ENCODE data around the gene KCNG2. TPM values are rescaled to one million over a fixed set of nuclear protein-coding genes. Genes with fewer than 3 reads are reported as not detected.

Gene KCNG2
- total RNA-seq, 1 donor from 2014 or later: not detected

DNA sequence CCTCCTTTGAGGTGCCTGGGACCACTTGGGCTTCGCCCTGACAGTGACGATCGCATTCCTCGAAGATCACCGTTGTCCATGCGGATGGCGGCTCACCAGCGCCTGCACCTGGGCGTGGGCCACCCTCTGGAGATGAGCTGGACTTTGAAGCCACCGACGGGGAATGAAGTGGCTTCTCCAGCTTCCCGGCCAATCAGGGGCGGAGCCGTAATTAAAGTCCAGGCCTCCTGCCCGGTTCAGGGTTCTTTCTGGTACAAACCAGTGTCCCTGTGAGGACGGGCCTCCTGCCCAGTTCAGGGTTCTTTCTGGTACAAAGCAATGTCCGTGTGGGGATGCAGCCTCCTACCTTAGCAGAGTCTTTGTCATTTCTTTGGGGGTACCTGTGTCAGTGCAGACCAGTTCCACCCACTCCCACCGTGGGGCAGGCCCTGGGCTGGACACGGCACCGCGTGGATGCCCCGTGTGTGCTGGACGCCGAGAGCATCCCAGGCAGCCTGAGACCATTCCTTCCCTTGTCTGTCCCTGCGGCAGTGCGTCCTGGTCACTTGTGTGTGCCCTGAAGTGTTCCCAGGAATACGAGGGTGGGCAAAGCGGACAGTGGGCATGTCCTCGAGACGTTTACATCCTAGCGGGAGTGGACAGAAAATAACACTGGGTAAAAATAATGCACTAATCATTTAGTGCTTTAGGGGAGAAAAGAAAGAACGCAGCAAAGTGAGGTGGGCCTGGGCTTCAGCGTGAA, 55.0 kb downstream of the KCNG2 start:
- DNase-seq (no peak), ATAC-seq (ENCODE audit: low read depth) (no peak)
- H3K36me3 Mint-ChIP-seq (ENCODE audit: low read depth): no peaks in the 10 kb centered on the region
- ChIA-PET CTCF (no interaction called here), POLR2A (no interaction called here)
- H3K9me3 Mint-ChIP-seq: no peaks in the 10 kb centered on the region
- TF ChIP-seq, protein P1, sequence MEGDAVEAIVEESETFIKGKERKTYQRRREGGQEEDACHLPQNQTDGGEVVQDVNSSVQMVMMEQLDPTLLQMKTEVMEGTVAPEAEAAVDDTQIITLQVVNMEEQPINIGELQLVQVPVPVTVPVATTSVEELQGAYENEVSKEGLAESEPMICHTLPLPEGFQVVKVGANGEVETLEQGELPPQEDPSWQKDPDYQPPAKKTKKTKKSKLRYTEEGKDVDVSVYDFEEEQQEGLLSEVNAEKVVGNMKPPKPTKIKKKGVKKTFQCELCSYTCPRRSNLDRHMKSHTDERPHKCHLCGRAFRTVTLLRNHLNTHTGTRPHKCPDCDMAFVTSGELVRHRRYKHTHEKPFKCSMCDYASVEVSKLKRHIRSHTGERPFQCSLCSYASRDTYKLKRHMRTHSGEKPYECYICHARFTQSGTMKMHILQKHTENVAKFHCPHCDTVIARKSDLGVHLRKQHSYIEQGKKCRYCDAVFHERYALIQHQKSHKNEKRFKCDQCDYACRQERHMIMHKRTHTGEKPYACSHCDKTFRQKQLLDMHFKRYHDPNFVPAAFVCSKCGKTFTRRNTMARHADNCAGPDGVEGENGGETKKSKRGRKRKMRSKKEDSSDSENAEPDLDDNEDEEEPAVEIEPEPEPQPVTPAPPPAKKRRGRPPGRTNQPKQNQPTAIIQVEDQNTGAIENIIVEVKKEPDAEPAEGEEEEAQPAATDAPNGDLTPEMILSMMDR (IDR thresholded peaks at IDR 0.05): no peak
- H3K4me1 Mint-ChIP-seq: peaks cover 30% of the 10 kb centered on the region
- no peaks in the 10 kb centered on the region for H3K27me3 Mint-ChIP-seq
- intact Hi-C loops (cut with micrococcal nuclease): loop anchor here (10.0 kb wide), 1 partner anchor 62 kb away; no protein-coding TSS in a partner anchor
- H3K27ac Mint-ChIP-seq: no peak overlapping the region
- no peak overlapping the region for H3K4me3 Mint-ChIP-seq

DNA sequence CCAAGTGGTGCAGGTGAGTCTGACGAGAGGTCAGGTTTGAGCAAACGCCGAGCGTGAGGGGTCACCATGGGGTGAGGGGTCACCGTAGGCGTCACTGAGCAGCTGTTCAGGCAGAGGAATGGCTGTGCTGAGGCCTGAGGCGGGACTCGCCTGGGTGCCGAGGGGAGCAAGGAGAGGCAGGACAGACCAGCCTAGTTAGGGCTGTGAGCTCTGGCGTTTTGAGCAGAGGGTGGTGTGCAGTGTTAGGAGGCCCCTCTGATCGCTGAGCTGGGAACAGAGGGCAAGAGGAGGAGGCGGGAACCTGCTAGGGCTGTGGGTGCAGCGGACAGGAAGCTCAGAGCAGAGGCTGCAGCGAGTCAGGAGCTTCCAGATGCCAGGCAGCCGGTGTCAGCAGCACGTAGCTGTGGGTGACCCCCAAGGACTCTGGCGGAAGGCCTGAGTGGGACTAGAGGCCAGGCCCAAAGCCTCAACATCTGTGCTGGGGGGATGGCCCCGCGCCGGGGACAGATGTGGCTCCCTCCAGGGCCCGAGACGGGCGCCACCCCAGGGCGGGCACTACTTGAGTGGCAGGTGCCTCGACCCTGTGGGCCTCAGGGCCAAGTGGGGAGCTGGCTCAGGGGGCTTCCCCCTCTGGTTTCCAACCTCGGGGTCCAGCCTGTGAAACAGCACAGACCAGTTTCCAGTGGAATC, 55.7 kb downstream of the KCNG2 start:
- Mint-ChIP-seq H3K27me3 (no peaks in the 10 kb centered on the region), H3K4me1 (peaks cover 30% of the 10 kb centered on the region), H3K9me3 (no peaks in the 10 kb centered on the region), H3K27ac (no peak overlapping the region), H3K36me3 (ENCODE audit: low read depth) (no peaks in the 10 kb centered on the region), H3K4me3 (no peak overlapping the region)
- CTCF ChIA-PET: no interaction called here
- TF ChIP-seq, protein P1 (IDR thresholded peaks at IDR 0.05): no peak
- no peak for ATAC-seq (ENCODE audit: low read depth)
- DNase-seq: no peak
- POLR2A ChIA-PET: no interaction called here
- intact Hi-C loops (cut with micrococcal nuclease): loop anchor here (10.0 kb wide), 1 partner anchor 61 kb away; no protein-coding TSS in a partner anchor

DNA sequence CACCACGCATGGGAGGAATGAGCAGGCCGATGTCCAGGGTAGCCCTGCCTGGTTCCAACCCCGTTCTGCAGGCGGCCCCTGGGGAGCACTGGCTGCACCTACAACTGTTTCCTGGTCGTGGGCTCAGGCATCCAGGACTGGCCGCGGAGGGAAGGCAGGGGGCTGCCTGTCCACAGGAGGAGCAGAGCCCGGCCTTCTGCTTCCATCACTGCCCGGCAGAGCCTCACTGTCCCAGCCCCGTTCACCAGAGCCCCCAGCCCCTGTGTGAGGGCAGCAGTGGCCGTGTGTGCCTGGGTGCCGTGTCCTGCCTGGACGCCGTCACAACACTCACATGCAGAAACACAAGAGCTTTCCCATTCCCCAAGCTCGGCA, 56.2 kb downstream of the KCNG2 start:
- H3K36me3 Mint-ChIP-seq (ENCODE audit: low read depth): no peaks in the 10 kb centered on the region
- ATAC-seq (ENCODE audit: low read depth) (no peak), DNase-seq (no peak)
- peaks cover 30% of the 10 kb centered on the region for H3K4me1 Mint-ChIP-seq
- TF ChIP-seq, protein P1 (IDR thresholded peaks at IDR 0.05): no peak
- CTCF ChIA-PET: no interaction called here
- no peaks in the 10 kb centered on the region for H3K9me3 Mint-ChIP-seq
- H3K27ac Mint-ChIP-seq: no peak overlapping the region
- POLR2A ChIA-PET: no interaction called here
- H3K4me3 Mint-ChIP-seq: no peak overlapping the region
- no peaks in the 10 kb centered on the region for H3K27me3 Mint-ChIP-seq
- intact Hi-C loops (cut with micrococcal nuclease): loop anchor here (10.0 kb wide), 1 partner anchor 61 kb away; no protein-coding TSS in a partner anchor

DNA sequence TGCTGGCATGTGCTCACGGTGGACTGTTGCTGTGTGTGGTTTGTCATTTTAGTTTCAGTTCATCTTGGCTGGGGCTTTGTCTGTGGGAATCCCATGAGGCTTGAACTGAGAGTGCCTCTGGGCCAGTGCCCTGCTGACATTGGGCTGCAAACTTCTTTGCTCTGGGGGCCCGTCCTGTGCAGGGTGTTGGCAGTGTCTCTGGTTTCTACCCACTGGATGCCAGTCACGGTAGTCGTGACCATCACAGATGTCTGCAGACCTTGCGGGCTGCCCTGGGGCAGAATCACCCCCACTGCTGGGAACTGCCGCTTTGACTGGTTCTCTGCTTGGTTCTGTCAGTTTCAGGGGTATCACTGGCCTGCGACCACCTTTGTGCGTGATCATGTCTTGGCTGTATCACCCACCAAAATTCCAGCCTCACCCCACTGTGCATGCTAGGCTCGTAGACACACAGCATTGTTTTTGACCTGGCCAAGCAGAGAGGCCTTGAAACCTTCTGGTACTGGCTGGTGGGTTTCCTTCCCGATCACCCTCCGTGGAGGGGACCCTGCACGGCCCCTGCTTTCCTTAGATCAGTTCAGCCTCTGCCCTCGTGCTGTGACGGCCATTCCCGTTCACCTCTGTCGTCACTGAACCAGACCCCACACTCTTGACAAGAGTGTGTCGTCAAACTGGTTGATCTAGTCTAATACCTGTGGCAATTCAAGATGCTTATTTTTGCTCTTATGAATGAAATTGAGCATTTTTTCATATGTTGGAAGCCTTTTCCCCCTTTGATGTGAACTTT, 57.6 kb downstream of the KCNG2 start:
- peaks cover 30% of the 10 kb centered on the region for H3K4me1 Mint-ChIP-seq
- TF ChIP-seq, protein P1 (IDR thresholded peaks at IDR 0.05): no peak
- H3K36me3 Mint-ChIP-seq (ENCODE audit: low read depth): no peaks in the 10 kb centered on the region
- intact Hi-C loops (cut with micrococcal nuclease): loop anchor here (1.0 to 10.0 kb wide), 3 partner anchors 35 to 97 kb away; partner anchors contain the start of gene SLC66A2
- H3K9me3 Mint-ChIP-seq: no peaks in the 10 kb centered on the region
- ChIA-PET CTCF (no interaction called here), POLR2A (no interaction called here)
- no peaks in the 10 kb centered on the region for H3K27me3 Mint-ChIP-seq
- H3K4me3 Mint-ChIP-seq: peak overlapping the region; percentile 35
- ATAC-seq (ENCODE audit: low read depth): peak; percentile 89
- H3K27ac Mint-ChIP-seq: peak overlapping the region; percentile 21
- no peak for DNase-seq
